ENCODE results near the gene SLC22A23. TPM values are rescaled to one million over a fixed set of nuclear protein-coding genes. Genes with fewer than 3 reads are reported as not detected.

SLC22A23 gene
- total RNA-seq, 1 experiment from 2014 or later: 6.8 TPM

- no peak overlapping the region for H3T11ph ChIP-seq (ENCODE audit: low read length)
- H2BK20ac ChIP-seq (ENCODE audit: low read depth, low read length, poor library complexity, severe bottlenecking): no peak overlapping the region
- H3K23ac ChIP-seq (ENCODE audit: insufficient read length, low read depth, low read length): no peak overlapping the region
- no peak for TF ChIP-seq CTCF (conservative IDR thresholded peaks at IDR 0.05)
- Mint-ChIP-seq H3K36me3 (ENCODE audit: insufficient read depth in 1 of 3, low read depth in 3 of 3) (no peaks in the 10 kb centered on the region), H3K4me1 (peaks cover 14 to 20% of the 10 kb centered on the region in 2 experiments), H3K27me3 (ENCODE audit: low read depth) (no peaks in the 10 kb centered on the region; the same call in none of the 2 replicates), H3K4me3 (no peak overlapping the region), H3K9me3 (no peaks in the 10 kb centered on the region), H3K27ac (no peak overlapping the region)
- H3K18ac ChIP-seq (ENCODE audit: insufficient read length, low read depth, low read length): no peak overlapping the region
- no peak overlapping the region for H2BK120ac ChIP-seq (ENCODE audit: low read depth, low read length, poor library complexity, severe bottlenecking)
- H3K14ac ChIP-seq (ENCODE audit: insufficient read depth, low read length): no peak overlapping the region
- no peaks in the 10 kb centered on the region for H4K20me1 ChIP-seq (ENCODE audit: control insufficient read depth, insufficient read depth, insufficient read length)
- no peak overlapping the region for H2BK5ac ChIP-seq (ENCODE audit: insufficient read length, low read length)
- no peak overlapping the region for H4K8ac ChIP-seq (replicated peaks; ENCODE audit: insufficient read length, low read depth, low read length)
- H3K23me2 ChIP-seq (ENCODE audit: insufficient read length, low read depth, low read length, poor library complexity, severe bottlenecking): no peaks in the 10 kb centered on the region
- H3K9me3 ChIP-seq (ENCODE audit: control insufficient read depth, low read depth, low read length): no peaks in the 10 kb centered on the region
- no peak overlapping the region for H4K91ac ChIP-seq (ENCODE audit: insufficient read length, low read depth, low read length)
- H3K56ac ChIP-seq (ENCODE audit: insufficient read length, low read depth, low read length): no peak overlapping the region
- no peaks in the 10 kb centered on the region for H3K79me1 ChIP-seq (ENCODE audit: insufficient read depth, low read depth, low read length, poor library complexity, severe bottlenecking)
- WGBS (ENCODE audit: extremely low coverage, insufficient read length, low lambda C conversion rate): no CpG with 5 or more reads among the region's 8 CpGs
- no peak overlapping the region for H2AFZ ChIP-seq (ENCODE audit: low read length)
- no peak overlapping the region for H4K5ac ChIP-seq (ENCODE audit: insufficient read length, low read depth, low read length)
- peaks cover 1% of the 10 kb centered on the region; the same call in 1 of the 2 replicates for H3K4me1 ChIP-seq (ENCODE audit: insufficient read depth, low read length)
- H3K27ac ChIP-seq (ENCODE audit: insufficient read length, low read depth, low read length): no peak overlapping the region
- H2BK15ac ChIP-seq (ENCODE audit: low read depth, low read length): no peak overlapping the region
- H3K9ac ChIP-seq (ENCODE audit: extremely low read depth, insufficient read length, low read length): no peak overlapping the region
- no peak overlapping the region for H2AK5ac ChIP-seq (ENCODE audit: insufficient read length, low read length)
- no peaks in the 10 kb centered on the region for H3K79me2 ChIP-seq (ENCODE audit: insufficient read depth, low read length)
- no peak for DNase-seq
- no peaks in the 10 kb centered on the region for H3K27me3 ChIP-seq (ENCODE audit: insufficient read depth, low read length)
- H3K4me2 ChIP-seq (ENCODE audit: insufficient read depth, insufficient read length, low read length): no peak overlapping the region
- no peak overlapping the region for H3K4ac ChIP-seq (ENCODE audit: low read depth, low read length)
- H2BK12ac ChIP-seq (ENCODE audit: insufficient read length, low read depth, low read length): no peak overlapping the region
Observed at GRCh38 chr6:3244003-3244831, 212.6 kb downstream of the SLC22A23 start.
